Skin epidermis (tissue), 12 donors: ENCODE measurements around the gene TMEM255B.
A peak's percentile ranks its signal among the peaks of the same experiment; 100 is the strongest.
"Not testable (repeated sequence)": the region's sequence is repeated elsewhere in the genome, so short reads cannot be mapped to it uniquely, and the experiment has no call there.

Experiments used
- H3K27ac ChIP-seq, 21 experiments: fragments of 200-600 bp; sonication (generic) in 11 of 21; one replicate each; pipeline ENCODE4 v1.5.0; 2020; ENCODE audit warnings: mild to moderate bottlenecking in 3 of 21, inconsistent platforms in 2 of 21, moderate library complexity in 2 of 21
- H3K4me3 ChIP-seq, 7 experiments: fragments of 200-600 bp; sonication (generic) in 2 of 7; one replicate each; pipeline ENCODE4 v1.5.0; 2020; ENCODE audit warnings: inconsistent platforms in 2 of 7, mild to moderate bottlenecking in 2 of 7, moderate library complexity in 1 of 7

The TMEM255B gene

DNA sequence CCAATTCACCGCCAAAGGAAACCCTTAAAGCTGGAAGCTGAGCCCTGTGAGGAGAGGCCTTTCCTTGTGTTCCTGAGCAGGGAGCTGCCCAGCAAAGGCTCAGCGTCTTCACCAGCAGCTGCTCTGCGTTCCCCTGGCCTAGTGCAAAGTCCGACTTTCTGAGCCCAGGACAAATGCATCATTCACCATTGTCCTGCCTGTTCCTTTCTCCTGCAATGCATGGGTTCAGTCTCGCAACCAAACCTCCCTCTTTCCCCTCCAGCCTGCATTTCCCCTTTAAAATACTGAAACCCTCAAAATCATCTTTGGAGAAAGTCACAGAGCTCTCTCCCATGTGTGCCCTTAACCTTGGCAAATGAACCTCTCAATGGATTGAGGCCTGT is 12.9 kb upstream of the TMEM255B start:
- Histone ChIP-seq H3K4me3 (no peak overlapping the region), H3K27ac (no peak overlapping the region)

DNA sequence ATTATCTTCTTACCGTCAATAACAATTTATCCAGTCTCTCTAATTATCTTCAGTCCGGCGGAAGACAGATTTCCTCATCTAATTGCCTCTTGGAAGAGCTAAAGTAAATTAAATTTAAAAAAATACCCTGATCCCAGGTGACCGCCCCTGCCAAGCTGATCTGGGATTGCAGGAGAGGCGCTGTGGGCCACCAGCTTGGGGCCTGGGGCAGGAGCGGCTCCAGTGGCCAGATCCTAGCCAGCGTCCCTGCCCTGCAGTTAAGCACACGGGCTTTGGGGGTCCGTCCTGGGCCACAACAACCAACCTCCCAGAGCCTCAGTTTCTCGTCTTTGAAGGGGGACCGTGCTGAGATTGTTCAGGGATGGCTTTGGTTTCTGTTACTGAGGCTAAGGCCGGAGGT is 12.4 kb upstream of the TMEM255B start:
- no peak overlapping the region for H3K27ac ChIP-seq
- no peak overlapping the region for H3K4me3 ChIP-seq

DNA sequence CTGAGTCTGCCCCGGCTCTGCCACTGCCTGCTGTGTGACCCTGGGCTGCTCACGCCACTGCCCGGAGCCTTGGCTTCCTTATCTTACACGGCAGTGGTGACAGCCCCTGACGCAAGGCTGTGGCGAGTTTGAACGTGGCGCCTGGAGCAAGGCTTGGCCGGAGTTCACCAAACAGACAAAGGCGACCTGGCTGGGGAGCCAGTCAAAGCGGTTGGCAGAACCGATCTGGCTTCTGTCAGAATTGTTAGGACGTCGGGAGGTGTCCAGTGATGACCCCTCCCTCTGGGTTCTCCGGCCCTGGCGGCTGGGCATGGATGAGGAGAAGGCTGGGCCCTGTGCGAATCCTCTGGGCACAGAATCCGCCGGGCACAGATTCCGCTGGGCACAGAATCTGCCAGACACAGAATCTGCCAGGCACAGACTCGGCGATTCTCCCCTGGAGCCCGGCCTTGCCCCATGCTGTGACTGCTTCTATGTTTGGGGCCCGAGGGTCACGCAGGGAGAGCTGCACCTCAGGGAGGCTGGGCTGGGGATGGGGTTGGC is 11.7 kb upstream of the TMEM255B start:
- H3K4me3 ChIP-seq, result no peak overlapping the region
- H3K27ac ChIP-seq, result no peak overlapping the region

DNA sequence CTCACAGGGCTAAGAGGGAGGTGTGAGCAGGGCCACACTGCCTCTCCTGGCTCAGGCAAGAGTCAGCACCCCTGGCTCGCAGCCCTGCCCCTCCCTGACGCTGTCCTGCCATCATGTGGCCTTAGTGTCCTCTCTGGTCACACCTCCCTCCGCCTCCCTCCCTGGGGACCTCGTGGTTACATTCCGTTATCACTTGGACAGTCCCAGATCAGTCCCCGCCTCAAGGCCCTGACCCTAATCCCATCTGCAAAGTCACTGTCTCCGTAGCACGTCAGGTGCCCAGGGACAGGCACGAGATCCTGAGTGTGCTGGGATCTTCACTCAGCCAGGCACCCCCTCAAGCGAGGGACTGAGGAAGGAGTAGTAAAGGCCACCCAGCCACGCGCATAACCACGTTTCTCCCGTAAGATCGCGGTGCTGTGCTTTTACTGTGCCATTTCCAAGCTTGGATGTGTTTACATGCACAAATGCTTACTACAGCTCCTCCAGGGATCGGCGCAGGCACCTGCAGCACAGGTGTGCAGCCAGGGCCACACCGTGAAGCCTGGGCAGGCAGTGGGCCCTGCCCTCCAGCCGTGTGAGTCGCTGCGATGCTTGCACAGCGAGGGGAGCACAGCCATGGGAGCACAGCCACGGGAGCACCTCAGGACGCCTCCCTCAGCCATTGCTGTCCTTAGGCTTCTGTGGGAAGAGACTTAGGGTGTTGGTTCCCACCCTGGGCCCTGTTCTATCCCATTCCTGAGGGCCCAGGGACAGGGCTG is 10.7 kb upstream of the TMEM255B start:
- Histone ChIP-seq H3K4me3 (no peak overlapping the region), H3K27ac (no peak overlapping the region)

DNA sequence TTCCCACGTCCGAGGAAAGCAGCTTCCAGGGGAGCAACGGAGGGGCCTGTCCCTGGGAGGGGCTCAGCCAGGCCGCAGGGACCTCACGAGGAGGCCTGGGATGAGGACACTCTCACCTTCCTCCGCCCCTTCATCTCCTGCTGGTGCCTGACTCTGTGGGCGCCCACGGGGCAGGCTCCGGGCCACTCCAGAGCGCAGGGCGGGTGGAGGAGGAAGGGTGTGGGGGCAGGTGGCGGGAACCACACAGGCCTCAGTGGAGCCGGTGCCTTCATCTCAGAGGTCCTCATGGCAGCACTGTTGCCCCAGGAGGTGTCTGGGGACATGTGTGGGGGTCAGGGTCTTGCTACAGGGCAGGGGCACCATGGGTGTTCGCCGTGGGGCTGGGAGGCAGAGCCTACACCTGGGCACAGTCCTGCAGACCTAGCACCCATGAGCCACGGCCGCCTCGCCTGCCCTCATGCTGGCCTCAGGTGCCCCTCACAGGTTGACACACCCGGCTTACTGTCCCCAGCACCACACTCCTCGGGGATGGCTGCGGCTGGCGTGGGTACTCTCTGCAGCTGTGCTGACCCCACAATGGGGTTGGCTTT is 10.1 kb upstream of the TMEM255B start:
- H3K4me3 ChIP-seq, result no peak overlapping the region
- H3K27ac ChIP-seq, result no peak overlapping the region

DNA sequence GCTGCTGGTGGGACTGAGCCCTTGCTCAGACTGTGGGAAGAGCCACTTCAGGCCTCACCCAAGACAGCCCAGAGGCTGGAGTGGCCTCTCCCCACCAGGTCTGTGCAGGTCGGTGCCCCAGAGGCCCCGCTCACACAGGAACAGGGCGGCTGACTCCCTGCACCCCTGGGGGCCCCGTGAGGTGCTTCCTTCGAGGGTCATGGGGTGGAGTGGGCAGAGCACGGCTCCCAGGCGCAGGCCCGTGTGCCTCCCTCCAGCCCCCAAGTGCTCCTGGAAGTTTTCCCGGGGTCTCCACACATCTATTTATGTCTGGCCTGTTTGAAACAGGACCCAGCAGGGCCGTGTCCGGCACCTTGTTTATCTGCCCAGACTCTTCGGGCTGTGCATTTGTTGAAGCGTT is 9.5 kb upstream of the TMEM255B start:
- Histone ChIP-seq H3K27ac (no peak overlapping the region), H3K4me3 (no peak overlapping the region)

DNA sequence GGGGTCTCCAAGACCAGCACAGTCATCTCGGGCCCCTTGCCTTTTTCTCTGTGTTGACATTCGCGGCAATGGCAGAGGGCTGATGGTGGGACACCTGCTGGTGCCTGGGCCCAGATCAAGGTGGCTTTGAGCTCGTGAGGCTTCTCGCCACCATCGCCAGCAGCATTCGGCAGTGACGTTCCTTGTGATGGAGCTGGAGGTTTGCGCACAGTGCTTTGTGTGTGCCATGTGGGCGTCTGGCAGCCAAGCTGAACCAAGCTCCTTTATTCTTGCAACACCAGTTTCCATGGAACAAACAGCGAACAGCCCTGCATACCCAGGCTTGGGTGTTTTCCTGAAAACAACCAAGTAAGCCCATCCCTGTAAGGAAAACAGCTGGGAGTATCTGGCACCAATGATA is 9.1 kb upstream of the TMEM255B start:
- Histone ChIP-seq H3K4me3 (no peak overlapping the region), H3K27ac (no peak overlapping the region)

DNA sequence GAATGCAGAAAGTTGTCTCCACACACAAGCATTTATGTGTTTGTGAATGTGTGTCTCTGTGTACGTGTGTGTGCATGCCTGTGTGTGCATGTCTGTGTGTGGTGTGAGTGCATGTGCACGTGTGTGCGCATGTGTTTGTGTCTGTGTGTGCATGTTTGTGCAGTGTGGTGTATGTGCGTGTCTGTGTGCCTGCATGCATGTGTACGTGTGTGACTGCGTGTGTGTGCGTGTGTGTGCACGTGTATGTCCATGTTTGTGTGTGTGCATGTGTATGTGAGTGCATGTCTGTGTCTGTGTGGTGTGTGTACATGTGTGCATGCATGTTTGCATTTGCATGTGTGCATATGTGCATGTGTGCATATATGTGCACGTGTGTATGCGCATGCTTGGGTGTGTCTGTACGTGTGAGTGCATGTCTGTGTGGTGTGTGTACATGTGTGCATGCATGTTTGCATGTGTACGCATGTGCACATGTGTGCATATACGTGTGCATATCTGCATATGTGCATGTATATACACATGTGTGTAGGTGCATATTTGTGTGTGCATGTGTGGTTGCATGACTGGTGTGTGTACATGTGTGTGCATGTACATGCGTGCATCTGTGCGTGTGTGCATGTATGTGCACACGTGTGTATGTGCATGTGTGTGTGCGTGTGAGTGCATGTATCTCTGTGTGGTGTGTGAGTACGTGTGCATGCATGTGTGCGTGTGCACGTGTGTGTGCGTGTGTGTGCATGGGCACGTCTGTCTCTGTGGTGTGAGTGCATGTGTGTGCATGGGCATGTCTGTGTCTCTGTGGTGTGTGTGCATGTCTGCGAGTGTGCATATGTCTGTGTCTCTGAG is 8.2 kb upstream of the TMEM255B start:
- H3K27ac ChIP-seq, result no peak overlapping the region

DNA sequence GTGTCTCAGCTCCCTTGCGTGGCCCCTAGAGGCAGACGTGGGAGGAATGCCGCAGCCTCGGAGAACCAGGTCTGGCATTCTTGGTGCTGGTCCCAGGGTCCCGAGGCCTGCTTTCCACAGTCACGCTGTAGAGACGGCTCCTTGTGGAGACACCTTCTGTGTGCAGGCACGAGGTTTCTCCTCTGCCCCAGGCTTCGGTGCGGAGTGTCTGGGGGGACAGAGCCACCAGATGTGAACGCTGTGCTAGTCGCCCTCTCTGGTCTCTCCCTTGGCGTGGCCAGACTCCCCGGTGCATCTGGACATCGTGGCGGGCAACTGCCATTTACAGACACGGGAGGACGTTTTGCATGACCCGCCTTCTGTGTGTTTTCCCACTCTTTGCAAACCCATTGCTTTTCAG is 7.5 kb upstream of the TMEM255B start:
- Histone ChIP-seq H3K4me3 (no peak overlapping the region), H3K27ac (no peak overlapping the region)

More for the DNA sequence above, 8.2 kb upstream of the TMEM255B start:
- no peak overlapping the region for H3K4me3 ChIP-seq

DNA sequence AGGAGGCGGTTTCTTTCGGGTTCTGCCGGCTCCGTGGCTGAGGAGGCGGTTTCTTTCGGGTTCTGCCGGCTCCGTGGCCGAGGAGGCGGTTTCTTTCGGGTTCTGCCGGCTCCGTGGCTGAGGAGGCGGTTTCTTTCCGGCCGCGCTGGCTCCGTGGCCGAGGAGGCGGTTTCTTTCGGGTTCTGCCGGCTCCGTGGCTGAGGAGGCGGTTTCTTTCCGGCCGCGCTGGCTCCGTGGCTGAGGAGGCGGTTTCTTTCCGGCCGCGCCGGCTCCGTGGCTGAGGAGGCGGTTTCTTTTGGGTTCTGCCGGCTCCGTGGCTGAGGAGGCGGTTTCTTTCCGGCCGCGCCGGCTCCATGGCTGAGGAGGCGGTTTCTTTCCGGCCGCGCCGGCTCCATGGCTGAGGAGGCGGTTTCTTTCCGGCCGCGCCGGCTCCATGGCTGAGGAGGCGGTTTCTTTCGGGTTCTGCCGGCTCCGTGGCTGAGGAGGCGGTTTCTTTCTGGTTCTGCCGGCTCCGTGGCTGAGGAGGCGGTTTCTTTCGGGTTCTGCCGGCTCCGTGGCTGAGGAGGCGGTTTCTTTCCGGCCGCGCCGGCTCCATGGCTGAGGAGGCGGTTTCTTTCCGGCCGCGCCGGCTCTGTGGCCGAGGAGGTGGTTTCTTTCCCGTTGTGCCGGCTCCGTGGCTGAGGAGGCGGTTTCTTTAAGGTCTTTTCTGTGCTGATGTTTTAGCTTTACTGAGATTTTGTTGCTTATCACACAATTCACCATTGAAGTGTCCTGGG is 6.6 kb upstream of the TMEM255B start:
- not testable (repeated sequence) for H3K4me3 ChIP-seq, H3K27ac ChIP-seq

DNA sequence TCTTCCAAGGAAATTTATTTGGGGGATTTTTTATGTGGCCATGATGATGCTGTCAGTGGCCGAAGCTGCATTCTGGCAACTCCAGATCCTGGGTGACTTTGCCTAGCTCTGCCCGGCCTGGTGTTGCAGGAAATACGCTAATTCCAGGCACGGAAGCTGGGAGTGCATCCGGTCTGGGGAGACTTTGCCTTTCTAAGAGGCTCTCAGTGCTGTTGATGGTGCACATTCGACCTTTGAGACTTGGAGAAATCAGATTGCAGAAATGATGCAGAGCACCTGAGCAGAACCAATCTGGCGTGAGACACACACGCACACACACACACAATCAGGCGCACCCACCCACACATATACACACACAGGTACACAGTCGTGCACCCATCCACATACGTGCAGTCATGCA is 5.9 kb upstream of the TMEM255B start:
- Histone ChIP-seq H3K4me3 (no peak overlapping the region), H3K27ac (no peak overlapping the region)

DNA sequence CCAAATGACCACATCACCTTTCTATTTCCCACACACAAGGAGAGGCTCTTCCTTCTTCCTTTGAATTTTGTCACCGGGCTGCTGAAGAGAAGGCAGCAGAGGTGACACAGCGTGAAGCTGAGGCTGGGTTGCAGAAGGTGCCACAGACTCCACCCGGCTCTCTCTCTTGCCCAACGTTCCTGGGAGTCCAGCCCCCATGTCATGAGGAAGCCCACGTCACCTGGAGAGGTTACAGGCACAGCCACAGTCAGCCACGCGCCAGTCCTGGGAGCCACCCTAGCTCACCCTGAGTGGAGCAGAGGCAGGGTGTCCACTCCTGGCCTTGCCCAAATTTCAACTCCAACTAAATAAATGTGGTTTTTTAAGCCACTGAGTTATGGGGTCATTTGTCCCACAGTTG is 4.8 kb upstream of the TMEM255B start:
- Histone ChIP-seq H3K4me3 (no peak overlapping the region), H3K27ac (no peak overlapping the region)

DNA sequence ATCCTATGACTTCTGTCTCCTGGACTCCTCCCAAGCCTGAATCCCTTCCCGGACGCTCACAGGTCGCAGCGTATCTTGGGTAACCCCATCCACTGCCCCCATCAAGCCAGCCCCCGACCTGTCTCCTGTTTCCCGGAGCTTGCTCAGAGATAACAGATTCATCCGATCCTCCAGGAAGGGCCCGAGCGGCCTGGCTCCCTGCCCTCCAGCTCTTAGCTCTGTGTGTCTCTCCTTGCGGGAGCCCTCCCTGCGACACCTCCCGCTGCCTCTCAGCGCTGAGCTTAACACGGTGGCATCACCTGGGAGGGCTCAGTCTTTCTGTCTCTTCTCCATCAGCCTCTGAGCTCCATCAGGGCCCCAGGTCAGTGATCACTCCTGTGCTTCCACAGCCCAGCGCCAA is 4.3 kb upstream of the TMEM255B start:
- Histone ChIP-seq H3K27ac (no peak overlapping the region), H3K4me3 (no peak overlapping the region)

DNA sequence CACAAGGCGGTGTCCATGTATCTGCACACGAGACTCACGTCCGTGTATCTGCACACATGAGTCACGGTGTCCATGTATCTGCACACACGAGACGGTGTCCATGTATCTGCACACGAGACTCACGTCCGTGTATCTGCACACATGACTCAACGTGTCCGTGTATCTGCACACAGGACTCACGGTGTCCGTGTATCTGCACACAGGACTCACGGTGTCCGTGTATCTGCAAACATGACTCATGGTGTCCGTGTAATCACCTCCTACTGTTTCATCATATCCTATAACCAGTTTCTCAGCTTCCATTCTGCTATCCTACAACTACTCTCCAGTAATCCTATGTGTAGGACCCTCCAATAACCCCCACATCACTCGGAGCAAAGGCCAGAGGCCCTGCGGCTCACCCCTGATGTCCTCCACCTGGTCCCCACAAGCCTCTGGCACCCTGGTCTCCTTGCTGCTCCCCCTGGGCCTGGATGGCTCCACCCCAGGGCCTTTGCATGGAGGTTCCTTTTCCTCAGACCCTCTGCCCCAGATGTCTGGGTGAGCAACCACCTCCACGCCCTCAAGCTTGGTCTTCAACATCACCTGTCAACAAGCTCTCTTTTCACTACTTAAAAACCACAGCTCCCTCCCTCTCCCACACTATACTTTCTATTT is 2.5 kb upstream of the TMEM255B start:
- H3K4me3 ChIP-seq, result no peak overlapping the region
- no peak overlapping the region for H3K27ac ChIP-seq

DNA sequence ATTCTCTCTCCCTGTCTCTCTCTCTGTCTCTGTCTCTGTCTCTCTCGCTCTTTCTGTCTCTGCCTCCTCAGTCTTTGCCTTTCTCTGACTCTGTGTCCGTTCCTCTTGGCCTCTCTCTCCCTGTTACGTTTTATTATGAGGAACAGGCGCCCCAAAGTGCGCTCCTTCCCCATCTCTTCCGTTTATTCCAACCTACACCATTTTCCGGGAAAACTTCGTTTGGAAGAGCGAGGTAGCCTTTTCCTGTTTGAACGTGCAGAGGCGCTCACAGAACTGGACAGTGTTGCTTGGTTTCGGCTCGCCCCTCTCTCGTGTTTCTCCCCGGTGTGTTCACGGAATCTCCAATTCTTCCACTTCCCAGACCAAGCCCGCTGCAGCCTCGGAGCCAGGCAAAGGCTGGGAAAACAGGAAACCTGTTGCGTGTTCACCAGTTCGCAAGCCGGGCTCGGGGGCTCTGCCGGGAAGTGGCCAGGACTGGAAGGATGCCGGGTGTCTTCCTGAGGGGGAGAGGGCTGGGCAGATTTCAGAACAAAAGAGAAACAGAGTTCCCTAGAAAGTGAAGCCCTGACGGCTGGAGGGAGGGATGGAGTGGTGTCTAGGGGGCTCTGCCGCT is 605 bp downstream of the TMEM255B start:
- Histone ChIP-seq H3K27ac (peak overlapping the region in 19 of 21 experiments; percentile 49 to 89 (median 73)), H3K4me3 (peak overlapping the region; percentile 36 to 65 (median 48))

DNA sequence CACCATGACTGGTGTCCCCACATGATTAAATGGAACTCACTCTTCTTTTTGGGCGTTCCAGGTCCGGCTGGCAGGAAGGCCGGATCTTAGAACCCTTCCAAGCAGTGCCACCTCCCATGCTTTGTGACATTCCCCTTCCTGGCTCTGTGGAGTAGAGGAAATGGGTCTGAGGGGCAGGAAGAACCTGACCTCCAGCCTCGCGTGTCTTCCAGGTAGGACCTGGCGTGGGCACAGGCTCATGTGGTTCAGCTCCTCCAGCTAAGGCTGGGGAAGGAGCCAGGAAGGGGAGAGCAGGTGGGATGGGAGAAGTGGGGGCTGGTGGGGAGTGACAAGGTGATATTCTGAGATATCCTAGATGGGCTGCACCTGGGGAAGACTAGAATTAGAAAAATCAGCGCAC is 2.1 kb downstream of the TMEM255B start:
- Histone ChIP-seq H3K27ac (no peak overlapping the region), H3K4me3 (no peak overlapping the region)

DNA sequence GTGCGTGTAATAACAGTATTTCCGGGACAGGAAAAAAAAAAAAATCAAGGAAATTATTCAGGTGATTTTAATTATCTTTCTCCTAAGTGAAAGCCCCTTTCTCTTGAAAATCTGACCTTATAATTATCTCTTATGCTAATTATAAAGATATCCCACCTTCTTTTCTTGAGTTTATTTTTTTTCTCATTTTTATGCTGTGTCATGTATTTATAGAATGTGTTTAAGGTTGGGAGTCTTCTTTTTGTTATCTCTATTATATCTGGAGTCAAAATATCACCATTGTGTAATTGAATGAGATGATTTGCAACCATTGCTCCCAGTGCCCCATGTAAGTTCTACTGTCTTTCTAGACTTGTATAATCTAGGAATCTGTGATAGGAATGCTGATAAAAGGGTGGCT is 3.0 kb downstream of the TMEM255B start:
- no peak overlapping the region for H3K4me3 ChIP-seq
- no peak overlapping the region for H3K27ac ChIP-seq

DNA sequence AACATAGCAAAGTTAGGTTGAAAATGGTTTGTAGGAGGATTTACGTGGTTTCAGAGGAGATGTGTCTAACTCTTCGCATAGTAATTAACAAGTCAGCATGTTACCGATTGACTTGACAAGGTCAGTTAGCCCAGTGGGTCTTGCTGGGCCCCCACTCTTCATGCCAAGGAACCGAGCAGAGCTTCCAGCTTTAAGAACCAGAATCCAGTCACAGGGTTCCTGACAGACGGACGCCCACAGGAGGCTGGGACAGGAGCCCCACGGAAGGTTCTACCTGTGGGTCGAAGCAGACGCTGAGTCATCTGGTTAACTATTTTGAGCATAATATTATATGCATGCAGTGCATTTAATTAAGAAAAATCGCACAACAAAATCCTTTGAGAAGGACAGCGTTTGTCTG is 3.5 kb downstream of the TMEM255B start:
- no peak overlapping the region for H3K4me3 ChIP-seq
- no peak overlapping the region for H3K27ac ChIP-seq

DNA sequence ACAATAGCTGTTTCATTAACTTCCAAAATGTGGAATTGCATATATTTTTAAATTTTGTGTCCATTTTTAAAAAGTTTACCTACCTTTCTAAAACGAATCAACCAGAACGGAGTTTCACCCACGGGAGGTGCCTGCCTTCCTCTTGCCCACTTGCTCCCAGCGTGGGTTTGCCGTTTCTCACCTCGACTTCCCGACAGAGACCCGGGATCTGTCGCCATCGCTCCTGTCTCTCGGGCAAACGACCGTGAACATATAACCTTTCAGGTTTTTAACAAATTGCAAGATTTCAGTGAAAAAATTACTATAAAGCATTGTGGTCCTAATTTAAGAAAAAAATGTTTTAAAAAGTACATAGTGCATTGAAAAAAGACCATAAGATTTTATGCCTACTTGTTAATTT is 4.2 kb downstream of the TMEM255B start:
- H3K4me3 ChIP-seq, result no peak overlapping the region
- no peak overlapping the region for H3K27ac ChIP-seq
